Central memory CD4-positive, alpha-beta T cell (primary cell): ENCODE measurements around the gene ZNF446.
"Not testable (repeated sequence)": the region's sequence is repeated elsewhere in the genome, so short reads cannot be mapped to it uniquely, and the experiment has no call there.

Experiments
- DNase-seq: peaks from one replicate; pipeline ENCODE4 v3.0.0; 2022
- total RNA-seq, 3 experiments: gene quantifications; one replicate each; lab custom pipeline; 2026; lab: John Stamatoyannopoulos, UW

The ZNF446 gene
- total RNA-seq = 6.2 to 18.9 (median 12.9) reads per million in 3 experiments

DNA sequence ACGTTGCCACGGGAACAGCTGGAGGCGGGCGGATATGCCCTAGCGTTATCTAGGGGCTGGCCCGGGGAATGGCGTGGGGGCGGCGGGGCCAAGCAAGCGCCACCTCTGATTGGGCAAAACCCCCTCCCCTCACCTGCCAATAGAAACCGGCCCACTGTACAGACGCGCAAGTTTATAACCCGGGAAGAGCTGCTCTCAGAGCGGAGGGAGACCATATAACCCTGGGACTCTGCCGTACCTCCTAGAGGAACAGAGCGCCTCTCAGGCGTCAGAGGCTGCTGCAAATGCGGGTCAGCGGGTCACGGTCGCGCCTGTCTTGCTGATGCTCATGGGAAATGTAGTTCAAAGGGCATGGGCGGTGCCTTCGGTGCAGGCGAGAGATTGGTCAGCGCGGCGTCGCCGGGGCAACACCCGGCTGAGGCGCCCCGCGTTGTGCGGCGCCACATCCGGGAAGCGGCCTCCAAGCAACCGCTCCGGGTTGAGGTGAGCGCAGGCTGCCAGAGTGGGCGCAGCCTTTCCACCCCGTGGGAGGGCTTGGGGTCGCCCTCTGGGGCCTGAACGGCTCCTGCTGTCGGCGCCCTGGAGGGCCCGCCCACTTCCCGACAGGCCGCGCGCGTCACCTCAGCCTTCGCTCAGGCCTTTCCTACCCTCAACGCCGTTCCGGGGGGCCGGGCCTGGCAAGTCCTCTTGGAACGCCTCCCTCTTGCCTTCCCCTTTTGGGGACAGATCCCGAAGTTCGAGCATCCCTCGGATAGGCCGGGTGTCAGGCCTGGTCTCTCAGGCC lies at the start of gene ZNF446:
ZNF446 (plus strand) TSS at position 639 of the 784 bp plus-strand sequence. CDS start 867 bp downstream, outside the sequence.
- DNase-seq = peak; percentile 97

DNA sequence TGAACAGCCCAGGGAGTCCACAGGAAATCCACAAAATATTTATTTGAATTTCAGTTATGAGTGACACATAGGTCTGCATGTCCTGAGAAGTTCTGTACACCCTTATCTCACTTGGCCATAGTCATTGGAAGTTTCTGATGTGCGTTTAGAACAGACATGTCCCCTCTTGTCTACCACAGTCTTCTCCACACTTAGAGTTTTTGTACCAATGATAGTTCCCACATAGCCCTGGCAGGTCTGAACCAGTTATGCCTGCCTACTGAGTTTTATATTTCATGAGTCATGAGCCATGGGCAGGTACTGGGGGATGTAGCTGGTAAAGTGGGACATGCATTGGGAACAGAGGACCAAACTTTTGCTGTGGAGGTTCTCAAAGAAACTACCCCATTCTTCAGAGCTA lies 47.5 kb upstream of the ZNF446 start:
- no peak for DNase-seq

DNA sequence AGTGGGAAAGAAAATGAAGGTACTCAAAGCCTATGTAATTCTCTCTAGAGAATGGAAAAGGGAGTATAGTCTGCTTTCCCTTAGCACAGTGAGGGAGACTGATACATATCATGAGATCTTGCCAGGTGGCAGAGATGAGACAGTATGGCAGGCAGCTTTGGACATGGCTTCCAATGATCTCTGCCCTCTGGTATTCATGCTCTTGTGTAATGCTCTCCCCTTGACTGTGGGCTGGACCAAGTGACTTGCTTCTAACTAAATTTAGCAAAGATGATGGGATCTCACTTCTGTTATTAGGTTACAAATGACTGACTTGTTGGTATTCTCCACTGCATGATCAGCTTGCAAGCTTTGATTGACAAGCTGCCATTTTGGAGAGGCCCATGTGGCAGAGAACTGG lies 46.4 kb upstream of the ZNF446 start:
- no peak for DNase-seq

DNA sequence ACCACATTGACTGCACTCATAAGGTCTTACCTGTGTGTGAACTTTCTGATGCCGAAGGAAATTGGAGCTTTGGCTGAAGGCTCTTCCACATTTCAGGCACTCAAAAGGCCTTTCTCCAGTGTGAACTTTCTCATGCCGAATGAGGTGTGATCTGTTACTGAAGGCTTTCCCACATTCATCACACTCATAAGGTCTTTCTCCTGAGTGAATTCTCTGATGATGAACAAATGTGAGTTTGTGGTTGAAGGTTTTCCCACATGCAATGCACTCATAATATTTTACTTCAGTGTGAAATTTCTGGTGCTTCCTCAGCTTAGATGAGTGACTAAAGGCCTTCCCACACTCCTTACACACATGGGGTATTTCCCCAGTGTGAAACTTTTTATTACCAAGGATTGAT lies 41.9 kb upstream of the ZNF446 start:
- no peak for DNase-seq

DNA sequence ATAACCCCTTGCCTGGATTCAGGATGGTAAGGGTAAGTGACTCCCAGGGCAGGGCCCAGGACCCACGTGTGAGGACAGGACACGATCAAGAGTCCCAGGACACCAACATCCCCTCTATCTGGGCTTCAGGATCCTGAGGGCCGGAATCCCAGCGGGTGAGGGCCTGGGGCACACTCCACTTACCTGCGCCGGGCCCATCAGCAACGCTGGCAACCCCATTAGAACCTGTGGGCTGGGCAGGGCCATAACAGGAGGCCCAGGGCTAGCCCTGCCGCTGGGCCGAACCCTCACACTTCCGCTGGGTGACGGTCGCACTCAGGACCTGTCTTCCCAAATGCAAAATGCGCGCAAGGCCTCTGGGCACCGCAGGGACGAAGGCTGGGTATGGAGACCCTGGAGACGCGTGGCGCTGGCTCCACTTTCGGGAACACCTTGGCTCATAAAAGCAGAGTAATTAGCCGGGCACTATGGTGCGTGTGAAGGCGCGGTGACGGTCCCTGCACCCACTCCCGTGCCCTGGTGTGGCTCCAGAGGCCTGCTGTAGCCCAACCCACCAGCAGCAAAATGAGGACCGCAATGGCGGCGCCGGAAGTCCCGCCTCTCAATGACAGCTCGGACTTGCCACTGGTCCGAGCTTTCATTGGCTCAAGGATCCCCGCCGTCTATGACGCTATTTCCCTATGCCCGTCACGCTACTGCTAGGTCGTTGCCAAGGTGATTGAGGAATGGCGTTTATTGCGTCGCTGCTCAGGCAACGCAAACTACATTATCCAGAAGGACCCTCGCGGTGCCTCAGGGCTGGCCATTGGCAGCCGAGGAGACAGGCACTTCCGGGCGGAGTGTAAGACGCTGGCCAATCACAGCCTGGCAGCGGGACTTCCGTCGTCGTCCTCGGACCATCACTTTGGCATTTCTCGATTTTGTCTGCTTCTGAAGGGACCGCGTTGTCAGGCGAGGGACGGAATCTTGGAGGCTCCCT lies 36.3 kb upstream of the ZNF446 start, which contains the start of gene ZNF132:
ZNF132 (minus strand) TSS at position 578 of the 979 bp plus-strand sequence; CDS start at position 246, 332 bp downstream.
- DNase-seq = peak; percentile 97

DNA sequence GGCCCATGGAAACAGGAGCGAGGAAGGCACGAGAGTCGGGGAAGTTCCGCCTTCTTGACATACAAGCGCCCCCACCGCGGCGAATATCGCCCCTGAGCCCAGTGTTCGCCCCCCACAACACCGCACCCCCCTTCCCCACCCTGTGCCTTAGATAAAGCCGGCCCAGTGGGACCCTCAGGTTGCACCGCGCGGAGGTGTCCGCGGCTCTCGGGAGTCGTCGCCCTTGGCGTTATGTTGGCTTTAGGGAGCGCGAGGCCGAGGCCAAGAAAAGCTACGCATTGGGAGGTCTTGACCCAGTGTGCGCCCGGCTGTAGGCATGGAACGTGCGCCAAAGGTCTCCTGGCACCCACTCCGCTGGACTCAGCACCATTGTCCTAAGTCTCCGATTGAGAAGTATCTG lies 35.6 kb upstream of the ZNF446 start:
- DNase-seq = no peak

DNA sequence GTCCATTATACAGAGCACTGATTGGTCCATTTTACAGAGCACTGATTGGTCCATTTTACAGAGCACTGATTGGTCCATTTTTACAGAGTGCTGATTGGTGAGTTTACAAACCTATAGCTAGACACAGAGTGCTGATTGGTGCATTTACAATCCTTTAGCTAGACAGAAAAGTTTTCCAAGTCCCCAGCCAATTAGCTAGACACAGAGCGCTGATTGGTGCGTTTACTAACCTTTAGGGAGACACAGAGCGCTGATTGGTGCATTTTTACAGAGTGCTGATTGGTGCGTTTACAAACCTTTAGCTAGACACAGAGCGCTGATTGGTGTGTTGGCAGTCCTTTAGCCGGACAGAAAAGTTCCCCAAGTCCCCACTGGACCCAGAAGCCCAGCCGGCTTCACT lies 33.2 kb upstream of the ZNF446 start:
- DNase-seq = not testable (repeated sequence)

DNA sequence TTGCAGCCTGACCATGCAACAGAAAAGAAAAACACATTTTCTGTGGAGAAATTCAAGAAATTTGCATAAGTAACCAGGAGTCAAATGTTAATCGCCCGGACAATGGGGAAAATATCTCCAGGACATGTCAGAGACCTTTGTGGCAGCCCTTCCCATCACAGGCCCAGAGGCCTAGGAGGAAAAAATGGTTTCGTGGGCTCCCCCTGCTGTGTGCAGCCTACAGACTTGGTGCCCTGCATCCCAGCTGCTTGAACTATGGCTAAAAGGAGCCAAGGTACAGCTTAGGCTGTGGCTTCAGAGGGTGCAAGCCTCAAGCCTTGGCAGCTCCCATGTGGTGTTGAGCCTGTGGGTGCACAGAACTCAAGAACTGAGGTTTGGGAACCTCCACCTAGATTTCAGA lies 27.3 kb upstream of the ZNF446 start:
- DNase-seq = not testable (repeated sequence)

DNA sequence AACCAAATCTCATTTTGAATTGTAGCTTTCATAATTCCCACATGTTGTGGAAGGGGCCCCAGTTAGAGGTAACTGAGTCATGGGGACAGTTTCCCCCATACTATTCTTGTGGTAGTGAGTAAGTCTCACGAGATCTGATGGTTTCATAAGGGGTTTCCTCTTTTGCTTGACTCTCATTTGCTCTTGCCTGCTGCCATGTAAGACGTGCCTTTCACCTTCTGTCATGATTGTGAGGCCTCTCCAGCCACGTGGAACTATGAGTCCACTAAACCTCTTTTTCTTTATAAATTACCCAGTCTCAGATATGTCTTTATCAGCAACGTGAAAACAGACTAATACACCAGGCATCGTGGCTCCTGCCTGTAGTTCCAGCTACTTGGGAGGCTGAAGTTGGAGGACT lies 26.2 kb upstream of the ZNF446 start:
- DNase-seq = not testable (repeated sequence)

DNA sequence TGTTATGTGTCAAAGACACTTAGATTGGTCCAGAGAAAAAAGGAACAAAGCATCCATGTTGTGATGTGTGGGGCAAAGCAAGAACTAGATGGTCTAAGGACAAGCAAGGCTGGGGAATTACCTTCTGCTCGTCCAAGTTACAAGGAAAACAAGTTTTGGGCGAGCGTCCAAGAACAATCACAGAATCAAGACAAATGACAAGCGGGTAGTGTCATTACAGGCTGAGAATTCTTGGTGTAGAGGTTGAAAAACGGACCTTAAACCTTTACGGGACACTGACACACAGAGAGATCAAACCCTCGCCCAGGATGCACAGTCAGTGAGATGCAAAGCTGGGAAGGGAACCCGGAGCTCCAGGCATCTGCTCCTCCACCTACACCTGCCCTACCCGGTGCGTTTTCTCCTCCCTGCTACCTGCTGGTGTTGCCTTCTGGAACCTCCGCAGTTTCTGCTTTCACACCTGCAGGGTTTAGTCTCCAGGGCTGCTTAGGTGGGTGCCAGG lies 25.2 kb upstream of the ZNF446 start:
- no peak for DNase-seq

DNA sequence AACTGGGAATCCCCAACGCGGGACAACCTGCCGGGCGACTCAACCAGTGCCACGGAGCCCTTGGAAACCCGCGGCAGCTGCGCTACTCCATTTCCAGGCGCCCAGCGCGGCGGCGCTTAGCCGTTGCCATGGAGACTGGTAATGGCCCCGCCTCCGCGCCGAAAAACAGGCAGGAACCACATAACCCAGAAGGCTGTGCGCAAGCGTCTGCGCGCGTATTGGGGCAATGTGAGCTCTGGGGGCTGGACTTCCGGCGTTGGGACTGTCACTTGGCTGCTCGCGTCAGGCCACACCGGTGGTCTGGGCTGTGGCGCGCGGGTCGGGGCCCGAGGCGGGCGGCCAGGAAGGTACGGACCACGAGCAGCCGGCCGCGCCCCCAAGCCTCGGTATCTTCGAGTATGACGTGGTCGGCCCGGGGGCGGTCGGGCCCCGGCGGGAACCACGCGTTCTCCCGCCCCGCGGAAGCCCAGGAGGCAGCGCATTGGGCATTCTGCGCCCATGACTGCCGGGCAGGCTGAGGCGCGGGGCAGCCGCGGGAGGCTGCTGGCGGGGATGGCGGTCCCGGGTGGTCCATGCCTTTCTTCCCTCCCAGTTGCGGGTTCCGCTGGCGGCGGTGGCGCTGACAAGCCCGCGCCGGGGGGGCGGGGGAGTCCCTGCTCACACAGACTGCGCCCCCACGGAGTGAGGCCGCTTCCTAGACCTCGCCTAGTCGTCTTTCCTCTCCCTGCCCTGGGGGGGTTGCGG lies 24.6 kb upstream of the ZNF446 start, which contains the start of gene ZNF324B:
ZNF324B (plus strand) TSS at position 265 of the 744 bp plus-strand sequence. CDS start 2,080 bp downstream, outside the sequence.
- DNase-seq = peak; percentile 96

DNA sequence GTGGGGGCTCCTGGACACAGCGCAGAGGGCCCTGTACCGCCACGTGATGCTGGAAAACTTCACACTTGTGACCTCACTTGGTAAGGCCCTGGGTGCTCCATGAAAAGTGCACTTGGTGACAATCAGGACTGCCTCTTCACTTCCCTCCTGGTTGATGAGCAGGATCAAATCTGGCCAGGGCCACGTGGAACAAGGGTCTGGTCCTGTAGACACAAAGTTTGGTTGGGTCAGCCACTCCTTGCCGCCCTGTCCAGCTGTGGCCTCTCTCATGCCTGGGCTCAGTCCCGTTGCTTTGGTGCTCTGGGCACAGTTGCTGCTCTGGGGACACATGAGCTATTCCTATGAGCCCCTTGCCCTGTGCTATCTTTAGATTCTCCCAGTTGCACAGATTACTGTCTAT lies 22.4 kb upstream of the ZNF446 start:
- DNase-seq = no peak

DNA sequence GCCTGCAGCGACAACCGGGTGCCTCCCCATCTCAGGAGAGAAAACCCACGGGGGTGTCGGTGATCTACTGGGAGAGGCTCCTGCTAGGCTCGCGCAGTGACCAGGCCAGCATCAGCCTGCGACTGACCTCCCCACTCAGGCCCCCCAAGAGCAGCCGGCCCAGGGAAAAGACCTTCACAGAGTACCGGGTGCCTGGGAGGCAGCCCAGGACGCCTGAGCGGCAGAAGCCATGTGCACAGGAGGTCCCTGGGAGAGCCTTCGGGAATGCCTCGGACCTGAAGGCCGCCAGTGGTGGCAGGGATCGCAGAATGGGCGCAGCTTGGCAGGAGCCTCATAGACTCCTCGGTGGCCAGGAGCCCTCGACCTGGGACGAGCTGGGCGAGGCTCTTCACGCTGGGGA lies 20.8 kb upstream of the ZNF446 start:
- no peak for DNase-seq

DNA sequence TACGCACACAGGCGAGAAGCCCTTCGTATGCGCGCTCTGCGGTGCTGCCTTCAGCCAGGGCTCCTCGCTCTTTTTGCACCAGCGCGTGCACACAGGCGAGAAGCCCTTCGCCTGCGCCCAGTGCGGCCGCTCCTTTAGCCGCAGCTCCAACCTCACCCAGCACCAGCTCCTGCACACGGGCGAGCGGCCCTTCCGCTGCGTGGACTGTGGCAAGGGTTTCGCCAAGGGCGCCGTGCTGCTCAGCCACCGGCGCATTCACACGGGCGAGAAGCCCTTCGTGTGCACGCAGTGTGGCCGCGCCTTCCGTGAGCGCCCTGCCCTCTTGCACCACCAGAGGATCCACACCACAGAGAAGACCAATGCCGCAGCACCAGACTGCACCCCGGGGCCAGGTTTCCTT lies 20.0 kb upstream of the ZNF446 start:
- no peak for DNase-seq

DNA sequence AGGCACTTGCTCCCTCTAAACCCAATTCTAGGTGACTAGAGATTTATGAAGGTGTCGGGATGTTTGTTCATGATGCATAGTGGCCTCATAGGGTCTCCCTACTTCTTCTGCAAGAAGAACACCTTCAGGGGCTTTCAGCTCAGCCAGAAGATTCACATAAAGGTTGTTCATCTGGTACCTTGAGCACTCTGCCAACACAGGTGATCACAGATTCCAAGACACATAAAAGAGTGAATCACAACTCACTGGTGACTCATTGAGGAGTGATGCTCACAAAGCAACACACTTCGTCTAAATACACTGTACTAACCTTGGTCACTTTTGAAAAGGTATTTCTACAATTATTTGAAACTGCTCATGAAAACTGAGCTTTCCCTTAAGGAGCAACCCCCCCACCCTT lies 16.1 kb upstream of the ZNF446 start:
- no peak for DNase-seq

DNA sequence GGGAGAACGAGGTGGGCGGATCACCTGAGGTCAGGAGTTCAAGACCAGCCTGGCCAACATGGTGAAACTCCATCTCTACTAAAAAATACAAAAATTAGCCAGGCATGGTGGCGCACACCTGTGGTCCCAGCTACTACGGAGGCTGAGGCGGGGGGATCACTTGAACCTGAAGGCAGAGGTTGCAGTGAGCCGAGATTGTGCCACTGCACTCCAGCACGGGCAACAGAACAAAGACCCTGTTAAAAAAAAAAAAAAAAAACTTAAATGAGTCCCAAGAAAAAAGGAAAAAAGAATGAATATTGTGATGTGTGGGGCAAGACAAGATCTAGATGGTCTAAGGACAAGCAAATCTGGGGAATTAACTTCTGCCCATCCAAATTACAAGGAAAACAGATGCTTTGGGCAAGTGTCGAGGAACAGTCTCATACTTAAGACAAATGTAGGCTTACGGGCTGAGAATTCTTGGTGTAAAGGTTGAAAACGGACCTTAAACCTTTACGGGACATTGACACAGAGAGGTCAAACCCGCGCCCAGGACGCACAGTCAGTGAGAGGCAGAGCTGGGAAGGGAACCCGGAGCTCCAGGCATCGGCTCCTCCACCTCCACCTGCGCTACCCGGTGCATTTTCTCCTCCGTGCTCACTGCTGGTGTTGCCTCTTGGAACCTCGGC lies 9.9 kb upstream of the ZNF446 start:
- DNase-seq = no peak

DNA sequence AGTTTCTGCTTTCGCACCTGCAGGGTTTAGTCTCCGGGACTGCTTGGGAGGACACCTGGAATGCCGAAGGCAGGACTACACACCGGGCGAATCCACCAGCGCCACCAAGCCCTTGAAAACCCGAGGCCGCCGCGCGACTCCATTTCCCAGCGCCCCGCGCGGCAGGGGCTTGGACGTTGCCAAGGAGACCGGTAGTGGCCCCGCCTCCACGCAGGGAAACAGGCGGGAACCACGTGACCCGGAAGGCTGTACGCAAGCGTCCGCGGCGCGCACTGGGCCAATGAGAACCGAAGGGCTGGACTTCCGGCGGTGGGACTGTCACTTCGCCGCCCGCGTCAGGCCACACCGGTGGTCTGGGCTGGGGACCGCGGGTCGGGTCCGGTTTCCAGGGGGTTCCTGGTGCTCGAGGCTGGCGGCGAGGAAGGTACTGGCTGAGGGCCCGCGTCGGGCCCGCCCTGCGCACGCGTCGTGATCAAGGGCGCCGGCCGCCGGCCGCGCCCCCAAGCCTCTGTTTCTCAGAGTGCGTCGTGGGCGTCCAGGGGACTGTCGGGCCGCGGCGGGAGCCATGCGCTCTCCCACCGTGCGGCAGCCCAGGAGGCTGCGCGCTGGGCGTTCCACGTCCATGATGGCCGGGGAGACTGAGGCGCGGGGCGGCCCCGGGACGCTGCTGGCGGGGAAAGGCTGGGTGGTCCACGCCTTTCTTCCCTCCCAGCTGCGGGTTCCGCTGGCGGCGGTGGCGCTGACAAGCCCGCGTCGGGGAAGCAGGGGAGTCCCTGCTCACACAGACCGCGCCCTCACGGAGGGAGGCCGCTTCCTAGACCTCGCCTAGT lies 9.2 kb upstream of the ZNF446 start, which contains the start of gene ZNF324:
ZNF324 (plus strand) TSS at position 321 of the 830 bp plus-strand sequence. CDS start 2,106 bp downstream, outside the sequence.
- DNase-seq = peak; percentile 94

DNA sequence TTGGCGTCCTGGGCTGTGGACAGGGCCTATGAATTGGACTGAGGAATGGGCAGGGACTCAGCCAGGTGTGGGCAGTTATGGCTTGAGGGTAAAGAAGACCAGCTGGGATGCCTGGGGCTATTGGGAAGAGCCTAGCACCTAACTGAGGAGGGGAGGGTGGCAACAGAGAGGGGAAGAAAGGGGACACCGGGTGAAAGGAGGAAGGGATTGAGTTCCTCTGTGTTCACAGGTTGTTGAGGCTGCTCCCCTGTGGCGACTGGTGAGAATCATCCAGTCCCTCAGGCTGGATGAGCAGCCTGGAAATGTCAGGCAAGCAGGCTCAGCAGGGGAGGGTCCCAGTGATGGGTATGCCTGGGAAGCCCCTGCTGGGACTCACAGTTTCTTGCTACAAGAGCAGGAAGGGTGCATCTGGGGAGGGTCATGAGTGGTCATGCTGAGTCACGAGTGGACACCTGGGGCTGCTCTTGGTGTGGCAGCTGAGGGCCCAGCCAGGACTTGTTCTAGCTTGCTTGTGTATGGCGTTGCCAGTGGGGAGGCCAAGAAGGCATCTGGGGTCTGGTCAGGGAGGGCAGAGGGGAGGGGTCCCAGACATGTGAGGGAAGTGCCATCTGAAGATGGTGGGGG lies 7.8 kb upstream of the ZNF446 start:
- DNase-seq = no peak

DNA sequence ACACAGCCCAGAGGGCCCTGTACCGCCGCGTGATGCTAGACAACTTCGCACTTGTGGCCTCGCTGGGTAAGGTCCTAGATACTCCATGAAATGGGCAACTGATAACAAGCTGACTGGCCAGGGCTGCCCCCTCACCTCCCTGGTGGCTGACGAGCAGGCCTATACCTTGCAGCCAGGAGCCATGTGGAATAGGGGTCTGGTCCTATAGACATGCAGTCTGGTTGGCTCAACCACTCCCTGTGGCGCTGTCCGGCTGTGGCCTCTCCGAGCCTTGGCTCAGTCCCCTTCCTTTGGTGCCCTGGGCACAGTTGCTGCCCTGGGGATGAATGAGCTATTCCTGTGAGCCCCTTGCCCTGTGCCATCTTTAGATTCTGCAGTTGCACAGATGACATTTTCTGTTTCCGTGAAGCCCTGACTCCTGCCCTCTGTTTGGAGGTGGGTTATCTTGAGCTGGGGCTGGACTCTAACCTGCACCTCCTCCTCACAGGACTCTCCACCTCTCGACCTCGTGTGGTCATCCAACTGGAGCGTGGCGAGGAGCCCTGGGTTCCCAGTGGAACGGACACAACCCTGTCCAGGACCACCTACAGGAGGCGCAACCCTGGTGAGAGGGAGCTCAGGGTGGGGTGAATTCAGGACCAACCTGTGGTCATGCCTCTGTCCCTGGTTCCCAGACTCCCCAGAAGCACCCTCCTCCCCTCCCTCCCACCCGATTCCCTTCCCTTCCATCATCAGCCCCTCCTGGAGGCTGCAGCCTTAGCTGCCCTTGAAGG lies 6.7 kb upstream of the ZNF446 start:
- DNase-seq = no peak
